HepG2 (cell line): Measurements from ENCODE around the gene THAP9. TPM values are rescaled to one million over a fixed set of nuclear protein-coding genes. Genes with fewer than 3 reads are reported as not detected.

Experiments
- ATAC-seq: fragments of 200-7000 bp; cut with Tn5 transposase; 3 replicates; pipeline ENCODE4 v1.9.1; 2020; ENCODE audit warnings: mild to moderate bottlenecking, moderate library complexity
- Bru-seq: library from RNA; stranded (reverse); fragments of 400-500 nt; gene quantifications from one replicate; lab custom pipeline; 2021; lab: Mats Ljungman, UMichigan
- BruChase-seq, 2 experiments: library from RNA; stranded (reverse); fragments of 400-500 nt; gene quantifications; one replicate each; lab custom pipeline; 2021; lab: Mats Ljungman, UMichigan
- BruUV-seq: library from RNA; stranded (reverse); fragments of 400-500 nt; replicated peaks from 2 replicates; lab custom pipeline; 2021; lab: Mats Ljungman, UMichigan
- CTCF ChIA-PET: fragments of 300-600 bp; formaldehyde crosslinking; extraction: SDS; loops from one replicate; lab custom pipeline; 2021; ENCODE audit warnings: low total read pairs, inconsistent platforms, low intra/inter-chr PET ratio; lab: Yijun Ruan, JAX
- POLR2A ChIA-PET: fragments of 350-600 bp; sonication (Branson Sonifier 250); formaldehyde crosslinking; loops from one replicate; lab custom pipeline; 2020; ENCODE audit warnings: antibody characterized with exemption, inconsistent platforms; lab: Yijun Ruan, JAX
- DNase-seq: peaks from one replicate; pipeline ENCODE4 v3.0.0-alpha.2; 2015; ENCODE audit warnings: low spot score
- FAIRE-seq: peaks from 3 replicates; lab custom pipeline; 2011; peaks lifted over from hg19 to GRCh38; lab: Jason Lieb, UNC
- H2AFZ ChIP-seq: one replicate; pipeline ENCODE4 v1.6.1; 2011; ENCODE audit warnings: low read length, inconsistent platforms
- H3K27ac ChIP-seq: fragments of 300-600 bp; 3 replicates; pipeline ENCODE4 v1.8.0; 2011; ENCODE audit warnings: mixed run types, mild to moderate bottlenecking, mixed read lengths, low read length, inconsistent platforms; ENCODE audit not compliant: insufficient read depth; ENCODE audit errors: extremely low read length
- H3K27me3 ChIP-seq, 2 experiments: fragments of 200-600 bp in 1 of 2; 2 replicates in 1 of 2; 3 replicates in 1 of 2; pipeline versions ENCODE4 v1.6.0 to v1.8.0; 2011; ENCODE audit warnings: low read length in 2 of 2, mild to moderate bottlenecking in 2 of 2, moderate library complexity in 2 of 2, inconsistent platforms in 1 of 2; ENCODE audit not compliant: insufficient read depth in 2 of 2, control insufficient read depth in 1 of 2
- H3K36me3 ChIP-seq, 2 experiments: fragments of 200-600 bp in 1 of 2; replicated peaks in 1 of 2; 2 replicates in 1 of 2; 3 replicates in 1 of 2; pipeline versions ENCODE4 v1.5.1 to v1.8.0; 2011; ENCODE audit warnings: low read length in 2 of 2, inconsistent platforms in 1 of 2; ENCODE audit not compliant: insufficient read depth in 2 of 2, control insufficient read depth in 1 of 2
- H3K4me1 ChIP-seq: 2 replicates; pipeline ENCODE4 v1.5.1; 2012; ENCODE audit warnings: low read length, inconsistent platforms; ENCODE audit not compliant: insufficient read depth
- H3K4me2 ChIP-seq: 2 replicates; pipeline ENCODE4 v1.6.0; 2011; ENCODE audit warnings: low read depth, low read length, inconsistent platforms
- H3K4me3 ChIP-seq, 3 experiments: fragments of 200-600 bp in 1 of 3; sonication (generic), shearing (Covaris generic) in 1 of 3; replicated peaks in 1 of 3; 2 replicates each; pipeline ENCODE4 v1.5.1; 2011 to 2016; ENCODE audit warnings: low read length in 3 of 3, inconsistent platforms in 2 of 3, low read depth in 2 of 3, mild to moderate bottlenecking in 2 of 3, control low read depth in 1 of 3, mixed read lengths in 1 of 3; ENCODE audit not compliant: insufficient read depth in 1 of 3
- H3K79me2 ChIP-seq: one replicate; pipeline ENCODE4 v1.6.1; 2011; ENCODE audit warnings: low read length, inconsistent platforms; ENCODE audit not compliant: insufficient read depth
- H3K9ac ChIP-seq: 2 replicates; pipeline ENCODE4 v1.6.0; 2011; ENCODE audit warnings: mild to moderate bottlenecking, low read depth, low read length, inconsistent platforms; ENCODE audit not compliant: insufficient read depth
- H3K9me3 ChIP-seq: 2 replicates; pipeline ENCODE4 v1.5.1; 2012; ENCODE audit warnings: mild to moderate bottlenecking, low read length
- H4K20me1 ChIP-seq: 2 replicates; pipeline ENCODE4 v1.6.0; 2011; ENCODE audit warnings: inconsistent platforms, mild to moderate bottlenecking, low read length, moderate library complexity; ENCODE audit not compliant: insufficient read depth
- BRD4 ChIP-seq: sonication (generic); formaldehyde crosslinking; IDR thresholded peaks from 2 replicates; pipeline ENCODE4 v1.4.0; 2020; ENCODE audit warnings: missing genetic modification reagents
- BRF2 ChIP-seq: sonication (generic); formaldehyde crosslinking; IDR thresholded peaks from 2 replicates; pipeline ENCODE4 v1.8.1; 2022; ENCODE audit warnings: mild to moderate bottlenecking, missing genetic modification reagents
- CREM ChIP-seq, 2 experiments: sonication (generic) in 1 of 2; formaldehyde crosslinking in 1 of 2; IDR thresholded peaks; 2 replicates each; pipeline versions ENCODE4 v1.4.0 to v1.6.1; 2016 to 2020; ENCODE audit warnings: antibody characterized with exemption in 1 of 2, mild to moderate bottlenecking in 1 of 2, missing genetic modification reagents in 1 of 2
- FIP1L1 ChIP-seq: fragments of 200-400 bp; formaldehyde crosslinking; IDR thresholded peaks from 2 replicates; pipeline ENCODE4 v1.6.1; 2018; ENCODE audit warnings: low read depth, mild to moderate bottlenecking, low read length, moderate library complexity, borderline replicate concordance; ENCODE audit not compliant: insufficient read depth
- FOXK2 ChIP-seq: fragments of 450-650 bp; IDR thresholded peaks from 2 replicates; pipeline ENCODE4 v1.6.1; 2016
- HDAC1 ChIP-seq: sonication (generic); formaldehyde crosslinking; IDR thresholded peaks from 2 replicates; pipeline ENCODE4 v1.5.1; 2020; ENCODE audit warnings: mild to moderate bottlenecking, missing genetic modification reagents
- MEF2D ChIP-seq: sonication (generic); formaldehyde crosslinking; IDR thresholded peaks from 2 replicates; pipeline ENCODE4 v1.5.1; 2020; ENCODE audit warnings: mild to moderate bottlenecking, missing genetic modification reagents
- POLR2AphosphoS5 ChIP-seq: IDR thresholded peaks from 2 replicates; pipeline ENCODE4 v1.6.1; 2012; ENCODE audit warnings: low read depth, low read length
- YEATS4 ChIP-seq: sonication (generic); formaldehyde crosslinking; IDR thresholded peaks from 2 replicates; pipeline ENCODE4 v1.4.0; 2020; ENCODE audit warnings: missing genetic modification reagents, borderline replicate concordance
- ZBTB44 ChIP-seq: sonication (generic); formaldehyde crosslinking; IDR thresholded peaks from 2 replicates; pipeline ENCODE4 v1.4.0; 2020; ENCODE audit warnings: missing genetic modification reagents
- ZFP90 ChIP-seq: sonication (generic); formaldehyde crosslinking; IDR thresholded peaks from 2 replicates; pipeline ENCODE4 v1.8.0; 2022; ENCODE audit warnings: missing genetic modification reagents, mild to moderate bottlenecking, inconsistent platforms, borderline replicate concordance
- ZNF335 ChIP-seq: sonication (generic); formaldehyde crosslinking; IDR thresholded peaks from 2 replicates; pipeline ENCODE4 v1.4.0; 2020; ENCODE audit warnings: missing genetic modification reagents
- ZNF761 ChIP-seq: sonication (generic); formaldehyde crosslinking; conservative IDR thresholded peaks from 2 replicates; pipeline ENCODE4 v1.4.0; 2020; ENCODE audit warnings: mild to moderate bottlenecking, missing genetic modification reagents
- ZSCAN22 ChIP-seq: sonication (generic); formaldehyde crosslinking; IDR thresholded peaks from 2 replicates; pipeline ENCODE4 v1.4.0; 2020; ENCODE audit warnings: mild to moderate bottlenecking, missing genetic modification reagents
- WGBS: methylation state at CpG from one replicate; pipeline ENCODE4 v1.1.6; 2017; ENCODE audit warnings: low lambda C conversion rate; 5-methylcytosine and 5-hydroxymethylcytosine counted together
- in situ Hi-C: cut with HindIII; loops from 2 replicates; pipeline ENCODE4 v1.10.0; 2017; ENCODE audit warnings: low pct_unique_long_range_greater_than_20kb; ENCODE audit not compliant: extremely low pct_ligation_motif_present
- intact Hi-C: fragments of 100-400 bp; cut with micrococcal nuclease; formaldehyde crosslinking; loops from one replicate; pipeline ENCODE4 v1.10.0; 2022; ENCODE audit not compliant: unreplicated experiment
- long read RNA-seq, 2 experiments: library from RNA in 1 of 2; library from polyadenylated mRNA in 1 of 2; stranded (forward) in 1 of 2; unstranded in 1 of 2; transcript quantifications; one replicate each; pipeline ENCODE4 v2.0.0, GENCODE V29; 2019 to 2022
- polyA minus RNA-seq, 3 experiments: library from RNA; depleted of rRNA, polyadenylated mRNA; stranded (reverse); fragments of >200 nt; gene quantifications; 2 replicates each; pipeline ENCODE4 v1.2.3, GENCODE V29; 2011; ENCODE audit warnings: low replicate concordance in 1 of 3
- polyA plus RNA-seq, 8 experiments: library from polyadenylated mRNA; depleted of rRNA in 3 of 8; stranded (reverse) in 7 of 8; unstranded in 1 of 8; fragments of >200 nt; fragmentation: Illumina TruSeq in 4 of 8; extraction: Trizol in 4 of 8; gene quantifications; 2 replicates each; pipeline versions ENCODE4 v1.2.1 to v1.2.3, GENCODE V29; 2011 to 2016; ENCODE audit warnings: low read depth in 4 of 8, missing spikeins in 1 of 8, mixed read lengths in 1 of 8; ENCODE audit not compliant: insufficient read depth in 1 of 8
- total RNA-seq, 5 experiments: library from RNA; depleted of rRNA; stranded (reverse); fragments of >200 nt; fragmentation: Illumina TruSeq; extraction: Trizol; gene quantifications; 2 replicates each; pipeline ENCODE4 v1.2.3, GENCODE V29; 2016; ENCODE audit warnings: low read depth in 1 of 5

Gene THAP9
- total RNA-seq (2016; rRNA removed; fragmentation: Illumina TruSeq; extraction: Trizol) (7.2 and 11.4 TPM in 2 replicates), polyA plus RNA-seq (2011; rRNA removed) (4.8 and 6.0 TPM in 2 replicates), polyA minus RNA-seq (2011; rRNA and poly(A)+ RNA removed; ENCODE audit: low replicate concordance) (3.1 and 5.1 TPM in 2 replicates), Bru-seq, nascent RNA (percentile 72 among the genes with signal in this experiment), BruChase-seq, experiment 1, labeled RNA remaining after a 6-hour chase (percentile 65 among the genes with signal in this experiment), BruChase-seq, experiment 2, labeled RNA remaining after a 2-hour chase (percentile 70 among the genes with signal in this experiment)
- total RNA-seq (2016; cell fraction: cytosol; rRNA removed; fragmentation: Illumina TruSeq; extraction: Trizol; ENCODE audit: low read depth): 1.2 and 2.2 TPM in 2 replicates
- 7.7 and 12.8 TPM in 2 replicates for total RNA-seq (2016; cell fraction: insoluble cytoplasmic fraction; rRNA removed; fragmentation: Illumina TruSeq; extraction: Trizol)
- total RNA-seq (2016; cell fraction: membrane; rRNA removed; fragmentation: Illumina TruSeq; extraction: Trizol): 5.3 and 5.5 TPM in 2 replicates
- 7.6 and 8.8 TPM in 2 replicates for total RNA-seq (2016; cell fraction: nucleus; rRNA removed; fragmentation: Illumina TruSeq; extraction: Trizol)
- polyA plus RNA-seq (2011; cell fraction: cytosol; rRNA removed): 1.6 and 2.5 TPM in 2 replicates
- polyA plus RNA-seq (2011; cell fraction: nucleus; rRNA removed): 3.3 and 5.5 TPM in 2 replicates
- polyA plus RNA-seq (2012): 4.3 and 4.8 TPM in 2 replicates
- 0.57 and 0.67 TPM in 2 replicates for polyA plus RNA-seq (2016; cell fraction: cytosol; fragmentation: Illumina TruSeq; extraction: Trizol; ENCODE audit: low read depth)
- polyA plus RNA-seq (2016; cell fraction: insoluble cytoplasmic fraction; fragmentation: Illumina TruSeq; extraction: Trizol; ENCODE audit: low read depth): 4.5 and 7.1 TPM in 2 replicates
- polyA plus RNA-seq (2016; cell fraction: membrane; fragmentation: Illumina TruSeq; extraction: Trizol; ENCODE audit: low read depth): 0.98 and 1.1 TPM in 2 replicates
- polyA plus RNA-seq (2016; cell fraction: nucleus; fragmentation: Illumina TruSeq; extraction: Trizol; ENCODE audit: insufficient read depth, low read depth): 10.1 and 11.6 TPM in 2 replicates
- 5.0 and 5.4 TPM in 2 replicates for polyA minus RNA-seq (2011; cell fraction: cytosol; rRNA and poly(A)+ RNA removed)
- polyA minus RNA-seq (2011; cell fraction: nucleus; rRNA and poly(A)+ RNA removed): 12.1 and 13.3 TPM in 2 replicates
- long read RNA-seq, experiment 1, partial matches to known transcripts: 0 of 4 reads
- long read RNA-seq, experiment 1, other reads (novel, unspliced or antisense): 0 of 4 reads
- long read RNA-seq, experiment 2, partial matches to known transcripts: 0 of 6 reads
- long read RNA-seq, experiment 2, other reads (novel, unspliced or antisense): 5 of 6 reads

- DNase-seq: peak; percentile 98
- H2AFZ ChIP-seq: peak within 1 kb of the TSS; percentile 66
- intact Hi-C loops: loop anchor here (1.0 to 2.0 kb wide), 2 partner anchors 9 to 16 kb away; partner anchors contain the start of gene SEC31A
- H3K79me2 ChIP-seq: peaks cover 66% of the 10 kb centered on the region
- H3K4me2 ChIP-seq: peak within 1 kb of the TSS; percentile 72
- ChIA-PET CTCF (no interaction called here), POLR2A (interaction anchor here (0.8 to 4.3 kb wide), 11 partner anchors 9 to 471 kb away, joined by 3 to 76 read pairs (median 7); partner anchors contain the start of genes COPS4 and LIN54)
- H3K36me3 ChIP-seq: peaks cover 0 to under 1% of the 10 kb centered on the region in 2 experiments; a peak in 3 of 5 replicates
- H3K27me3 ChIP-seq: no peaks in the 10 kb centered on the region; a peak in 1 of 5 replicates
- H3K27ac ChIP-seq: peak within 1 kb of the TSS; percentile 91
- ATAC-seq: peak; percentile 98
- WGBS: under 1% methylated on average over 23 of the region's 67 CpGs
- H3K4me3 ChIP-seq: peak within 1 kb of the TSS; percentile 77 to 88 (median 82)
- in situ Hi-C loops: no loop called here
- H4K20me1 ChIP-seq: no peaks in the 10 kb centered on the region
- peaks cover 39% of the 10 kb centered on the region for H3K4me1 ChIP-seq
- TSS peak; percentile 76 for BruUV-seq
- H3K9ac ChIP-seq: peak within 1 kb of the TSS; percentile 95
- H3K9me3 ChIP-seq: no peaks in the 10 kb centered on the region
- FAIRE-seq: peak; percentile 92
- TF ChIP-seq FIP1L1: no peak
- no peak for TF ChIP-seq ZNF761 (CRISPR knock-in tag)
- TF ChIP-seq ZBTB44 (CRISPR knock-in tag): no peak
- TF ChIP-seq ZNF335 (CRISPR knock-in tag): peak; percentile 57; the same call in 1 of the 2 replicates
- peak; percentile 98 for TF ChIP-seq YEATS4
- no peak for TF ChIP-seq ZSCAN22 (CRISPR knock-in tag)
- TF ChIP-seq POLR2AphosphoS5: peak; percentile 91
- peak; percentile 47; the same call in 1 of the 2 replicates for TF ChIP-seq MEF2D (CRISPR knock-in tag)
- peak; percentile 80 for TF ChIP-seq CREM (IDR thresholded peaks at IDR 0.05)
- peak; percentile 3; the same call in 1 of the 2 replicates for TF ChIP-seq CREM (CRISPR knock-in tag; IDR thresholded peaks at IDR 0.05)
- TF ChIP-seq FOXK2: no peak
- TF ChIP-seq BRD4: no peak
- TF ChIP-seq HDAC1 (CRISPR knock-in tag): peak; percentile 90
- TF ChIP-seq BRF2: peak; percentile 50; the same call in 1 of the 2 replicates
- peak; percentile 59; the same call in 1 of the 2 replicates for TF ChIP-seq ZFP90 (CRISPR knock-in tag)
Observed at GRCh38 chr4:82900411-82901182, at the start of gene THAP9. Gene THAP9, plus strand, starts transcription at chr4:82900735. Its CDS starts 68 bp downstream, at chr4:82900803.
